Choroid plexus epithelial cell (primary cell): ENCODE results near the gene SESN2.
A peak's percentile ranks its signal among the peaks of the same experiment; 100 is the strongest.

Source experiments
- DNase-seq: peaks from one replicate; pipeline ENCODE4 v3.0.0-alpha.2; 2010; ENCODE audit warnings: low read depth
- H3K4me3 ChIP-seq: 2 replicates; pipeline ENCODE4 v1.5.1; 2011; ENCODE audit warnings: low read depth, mild to moderate bottlenecking, control low read depth, low read length, moderate library complexity
- CTCF ChIP-seq: conservative IDR thresholded peaks from 2 replicates; pipeline ENCODE4 v1.5.1; 2011; ENCODE audit warnings: low read depth, mild to moderate bottlenecking, control low read depth, inconsistent platforms, low read length, moderate library complexity

The SESN2 gene

GRCh38 chr1:28233264-28233606, 26.1 kb upstream of the SESN2 start:
- TF ChIP-seq CTCF = no peak
- H3K4me3 ChIP-seq = no peak overlapping the region
- no peak for DNase-seq

- DNase-seq = peak; percentile 99
These were observed 23.3 kb upstream of the SESN2 start, which contains the start of gene ATP5IF1 for GRCh38 chr1:28235755-28236655. TSS of gene ATP5IF1 (plus strand) at chr1:28236124. CDS start at chr1:28236184, 60 bp downstream.

GRCh38 chr1:28236656-28237322, 22.5 kb upstream of the SESN2 start:
- no peak for DNase-seq
- TF ChIP-seq CTCF = no peak
- H3K4me3 ChIP-seq = peak overlapping the region; percentile 100

More at GRCh38 chr1:28235755-28236655, 23.3 kb upstream of the SESN2 start, which contains the start of gene ATP5IF1:
- TF ChIP-seq CTCF = no peak
- peak within 1 kb of the TSS; percentile 100 for H3K4me3 ChIP-seq

- no peak for DNase-seq
- H3K4me3 ChIP-seq = no peak overlapping the region
- TF ChIP-seq CTCF = no peak
These were observed 20.3 kb upstream of the SESN2 start for GRCh38 chr1:28239004-28239403.

- DNase-seq = no peak
- H3K4me3 ChIP-seq = no peak overlapping the region
- no peak for TF ChIP-seq CTCF
These were observed 19.3 kb upstream of the SESN2 start for GRCh38 chr1:28240024-28240423.

GRCh38 chr1:28241638-28242241, 17.6 kb upstream of the SESN2 start:
- no peak overlapping the region for H3K4me3 ChIP-seq
- TF ChIP-seq CTCF = no peak
- DNase-seq = no peak
